NCI-H2029 (cell line): Measurements from ENCODE around the gene MED20.

Source experiments
- DNase-seq: peaks from one replicate; lab custom pipeline; 2025; lab: John Stamatoyannopoulos, UW

Gene MED20

DNA sequence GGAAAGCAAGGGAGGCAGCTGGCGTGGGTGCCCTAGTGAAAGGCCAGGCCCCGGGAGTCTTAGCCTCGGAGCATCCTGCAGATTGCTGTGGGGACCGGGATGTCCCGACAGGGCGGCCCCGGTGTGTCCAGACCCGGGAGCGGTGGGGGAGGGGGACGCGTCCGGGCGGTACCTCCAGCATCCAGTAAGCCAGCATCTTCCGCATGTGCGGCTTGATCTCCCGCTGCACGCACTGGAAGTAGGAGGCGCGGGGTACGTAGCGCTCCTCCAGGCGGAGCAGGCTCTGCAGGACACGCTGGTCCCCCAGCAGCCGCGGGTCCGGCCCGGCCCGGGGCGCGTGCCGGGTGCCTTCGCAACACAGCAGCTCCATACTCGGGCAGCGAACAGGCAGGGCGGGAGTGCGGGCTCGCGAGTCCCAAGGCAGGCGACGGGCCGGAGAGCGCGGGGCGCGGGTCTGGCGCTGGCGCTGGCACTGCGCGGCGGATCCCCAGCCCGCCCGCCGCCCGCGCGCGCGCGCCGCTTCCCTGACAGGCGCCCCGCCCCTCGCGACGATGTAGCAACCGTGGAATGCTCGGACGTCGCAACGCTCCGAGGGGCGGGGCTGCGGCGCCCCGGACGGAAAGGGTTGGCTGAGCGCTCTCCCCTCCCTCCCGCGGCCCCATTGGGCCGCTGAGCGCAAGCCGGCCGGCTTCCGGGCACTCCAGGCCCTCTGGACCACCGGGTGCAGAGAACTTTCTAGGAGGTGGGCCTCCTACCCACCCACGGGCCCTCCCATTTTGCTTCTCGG is 20.5 kb upstream of the MED20 start, which contains the start of gene CCND3:
Gene CCND3, minus strand, starts transcription at position 529 of the 787 bp plus-strand sequence. Its CDS starts 159 bp downstream, at position 370.
- DNase-seq = peak; percentile 87

- DNase-seq = no peak
Measured at GRCh38 chr6:41940759-41941279, 19.9 kb upstream of the MED20 start.

GRCh38 chr6:41939848-41940758 is 19.2 kb upstream of the MED20 start:
- no peak for DNase-seq

DNA sequence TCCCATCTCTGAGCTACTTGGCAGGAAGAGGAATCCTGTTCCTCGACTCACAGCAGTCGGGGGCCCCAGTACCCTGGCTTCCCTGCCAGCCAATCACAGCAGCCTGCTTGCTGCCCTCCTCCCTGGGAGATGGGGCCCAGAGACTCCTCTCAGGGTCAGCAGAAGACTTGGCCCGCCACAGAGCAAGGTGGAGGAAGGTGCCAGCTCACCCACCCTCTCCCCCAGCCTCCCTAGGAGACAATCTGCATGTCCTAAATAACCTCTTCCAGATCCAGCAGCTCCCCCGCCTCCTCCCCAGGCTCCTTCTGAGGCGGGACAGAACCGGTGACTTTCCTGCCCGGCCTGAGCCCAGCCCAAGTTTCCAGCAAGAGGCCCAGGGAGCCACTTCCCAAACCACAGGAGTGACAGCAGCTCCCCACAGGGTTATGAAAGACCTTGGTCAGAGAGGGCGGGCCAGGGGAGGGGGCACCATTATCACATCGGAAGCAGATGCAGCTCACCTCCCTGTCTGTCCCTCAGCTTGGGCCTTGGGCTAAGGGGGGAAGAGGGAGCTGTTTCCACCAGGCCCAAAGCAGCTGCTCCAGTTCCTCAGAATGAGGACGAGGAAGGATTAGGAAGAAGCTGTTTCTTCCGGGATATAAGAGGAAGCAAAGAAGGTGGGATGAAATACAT is 18.4 kb upstream of the MED20 start:
- no peak for DNase-seq

- no peak for DNase-seq
Measured at GRCh38 chr6:41938590-41939175, 17.7 kb upstream of the MED20 start.

DNA sequence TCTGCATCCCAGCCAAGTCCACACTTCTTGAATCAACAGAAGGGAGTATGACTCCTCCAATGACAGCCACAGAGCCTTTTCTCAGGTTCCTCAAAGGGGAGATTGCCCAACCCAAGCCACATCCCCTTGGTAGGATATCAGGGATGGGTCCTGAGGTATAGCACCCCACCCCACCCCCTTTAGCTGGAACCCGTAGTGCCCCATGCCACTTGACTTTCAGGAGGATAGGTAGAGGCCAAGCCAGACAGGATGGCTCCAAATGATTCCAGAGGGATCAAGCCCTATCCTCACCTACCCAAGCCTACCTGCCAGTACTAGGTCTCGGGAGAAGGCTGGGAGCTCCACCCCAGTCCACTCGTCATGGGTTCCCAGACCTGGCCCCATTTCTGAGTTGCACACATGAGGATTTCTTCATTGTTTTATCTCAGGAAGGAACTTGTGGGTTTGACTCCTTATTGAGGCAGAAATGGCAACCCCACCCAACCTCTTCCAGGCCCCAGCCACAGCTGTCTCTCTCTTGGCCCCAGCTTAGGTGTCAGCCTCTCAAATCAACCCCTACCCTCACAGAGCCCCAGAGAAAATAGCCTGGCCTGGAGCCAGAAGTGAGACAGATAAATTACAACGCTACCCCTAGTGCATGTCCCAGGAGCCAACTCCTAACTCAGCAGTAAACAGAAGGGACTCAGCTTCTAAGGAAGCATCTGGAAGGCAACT is 17.1 kb upstream of the MED20 start:
- DNase-seq = no peak

DNA sequence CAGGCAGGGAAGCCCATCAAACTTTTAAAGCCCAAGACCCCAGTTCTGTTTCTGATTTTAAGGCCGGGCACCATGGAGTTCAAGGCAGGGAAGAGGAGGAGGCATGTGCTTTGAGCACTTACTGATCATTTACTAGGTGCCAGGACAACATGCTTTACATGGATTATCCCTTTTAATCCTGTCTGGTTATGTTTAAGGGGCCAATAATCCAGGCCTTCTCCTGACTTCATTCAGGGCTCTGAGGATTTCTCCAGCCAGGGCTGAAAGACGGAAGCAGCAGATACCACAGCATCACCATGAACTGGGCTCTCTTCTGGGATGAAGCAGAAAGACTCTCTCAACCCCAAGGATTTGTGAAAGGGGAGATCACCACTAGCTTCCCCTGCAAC is 16.5 kb upstream of the MED20 start:
- no peak for DNase-seq

GRCh38 chr6:41936073-41936837 is 15.3 kb upstream of the MED20 start:
- DNase-seq = peak; percentile 77

- no peak for DNase-seq
Measured at GRCh38 chr6:41935685-41936072, 14.7 kb upstream of the MED20 start.

DNA sequence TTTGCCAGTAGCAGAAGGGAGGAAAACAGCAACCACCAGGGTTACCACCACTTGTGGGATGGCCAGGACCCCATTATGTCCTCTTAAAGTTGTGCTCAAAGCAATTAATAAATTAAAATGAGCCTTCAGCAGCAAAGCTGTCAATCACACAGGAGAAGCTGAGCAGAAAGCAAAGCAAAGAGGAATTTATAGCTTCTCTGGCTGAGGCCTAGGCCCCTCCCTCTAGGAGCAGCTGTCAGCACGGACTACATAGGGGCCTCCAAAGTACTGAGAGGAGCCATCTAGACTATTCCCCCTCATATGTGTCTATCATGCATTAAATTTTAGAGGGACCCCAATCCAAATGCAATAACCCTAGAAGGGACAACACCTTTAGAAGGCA is 14.2 kb upstream of the MED20 start:
- no peak for DNase-seq

DNA sequence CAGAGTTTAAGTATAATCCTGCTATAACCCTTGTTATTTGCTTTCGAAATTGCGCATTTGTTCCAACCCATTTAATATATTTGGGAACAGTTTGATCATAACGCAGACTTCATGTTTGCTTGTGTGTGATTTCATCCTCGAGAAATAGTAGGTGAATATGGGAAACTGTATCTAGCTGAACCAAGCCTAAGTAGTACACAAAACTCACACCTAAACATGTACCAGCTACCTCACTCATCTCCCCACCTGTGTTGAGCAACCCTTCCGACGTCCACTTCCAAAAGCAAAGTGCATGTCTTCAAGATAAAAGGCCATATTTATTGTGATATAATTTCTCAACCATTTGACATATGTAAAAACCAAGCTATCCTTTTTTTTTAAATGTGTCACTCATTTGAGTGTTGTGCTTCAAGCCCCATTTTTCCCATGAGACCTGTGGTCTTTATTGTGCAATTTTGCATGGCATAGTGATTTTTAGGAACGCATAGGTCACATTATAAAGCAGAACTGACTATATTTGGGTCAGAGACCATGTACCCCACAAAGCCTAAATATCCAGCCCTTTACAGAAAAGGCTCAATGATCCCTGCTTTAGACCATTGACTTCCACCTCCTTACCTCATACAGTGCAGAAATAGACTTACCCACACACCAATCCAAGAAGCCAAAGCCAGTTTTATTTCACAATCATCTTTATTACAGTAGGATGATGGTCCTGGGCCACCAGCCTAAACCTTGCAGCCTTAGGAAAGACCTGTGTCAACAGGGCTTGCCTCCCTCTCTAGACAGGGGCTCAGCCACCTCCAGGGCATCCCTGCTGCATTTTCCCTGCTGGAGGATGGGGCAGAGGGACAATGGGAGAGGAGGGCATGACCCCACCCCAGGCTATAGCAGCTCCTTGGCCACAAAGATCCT is 13.6 kb upstream of the MED20 start:
- no peak for DNase-seq

DNA sequence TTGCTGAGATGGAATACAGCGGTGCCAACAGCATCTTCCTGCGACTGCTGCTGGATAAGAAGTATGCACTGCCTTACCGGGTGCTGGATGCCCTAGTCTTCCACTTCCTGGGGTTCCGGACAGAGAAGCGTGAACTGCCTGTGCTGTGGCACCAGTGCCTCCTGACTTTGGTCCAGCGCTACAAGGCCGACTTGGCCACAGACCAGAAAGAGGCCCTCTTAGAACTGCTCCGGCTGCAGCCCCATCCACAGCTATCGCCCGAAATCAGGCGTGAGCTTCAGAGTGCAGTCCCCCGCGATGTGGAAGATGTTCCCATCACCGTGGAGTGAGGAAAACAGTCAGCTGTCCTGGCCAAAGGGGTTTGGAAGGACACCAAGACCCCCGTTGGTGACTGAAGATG is 11.4 kb upstream of the MED20 start:
- DNase-seq = no peak

DNA sequence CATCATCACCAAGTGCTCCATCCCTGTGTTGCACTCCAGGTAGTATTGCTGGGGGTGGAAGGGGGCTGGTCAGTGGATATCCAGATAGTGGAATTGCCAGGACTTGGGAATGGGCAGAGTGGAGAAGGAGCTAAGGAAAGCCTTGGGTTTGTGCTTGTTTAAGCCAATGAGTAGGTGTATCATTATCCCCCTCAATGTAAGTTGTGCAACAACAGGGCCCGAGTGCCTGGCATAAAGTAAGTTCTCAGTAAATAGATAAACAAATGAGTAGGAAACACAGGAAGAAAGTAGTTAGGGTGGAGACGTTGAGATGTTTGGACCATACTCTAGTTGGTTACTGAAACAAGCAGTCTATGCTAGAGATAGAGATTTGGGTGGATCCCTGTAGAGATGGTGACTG is 10.9 kb upstream of the MED20 start:
- DNase-seq = no peak

- DNase-seq = no peak
Measured at GRCh38 chr6:41929924-41930323, 9.0 kb upstream of the MED20 start.

- no peak for DNase-seq
Measured at GRCh38 chr6:41927253-41927652, 6.3 kb upstream of the MED20 start.

- DNase-seq = no peak
Measured at GRCh38 chr6:41922154-41922553, 1.2 kb upstream of the MED20 start.

DNA sequence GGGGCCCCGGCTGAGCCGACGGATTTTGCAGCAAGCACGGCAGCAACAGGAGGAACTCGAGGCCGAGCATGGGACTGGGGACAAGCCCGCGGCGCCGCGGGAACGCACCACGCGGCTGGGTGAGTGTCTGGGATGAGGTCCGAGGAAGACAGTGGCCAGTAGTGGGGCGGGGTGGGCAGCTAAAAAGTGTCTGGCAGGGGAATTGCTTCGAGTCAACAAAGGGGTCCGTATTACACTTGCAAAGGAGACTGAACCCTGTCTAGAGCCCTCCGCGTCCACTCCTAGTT is 716 bp upstream of the MED20 start:
- DNase-seq = no peak

GRCh38 chr6:41917528-41917927 is 3.4 kb downstream of the MED20 start:
- DNase-seq = no peak

GRCh38 chr6:41914869-41915530 is 5.9 kb downstream of the MED20 start:
- no peak for DNase-seq
